ENCODE measurements around the gene CSRP3.

DNA sequence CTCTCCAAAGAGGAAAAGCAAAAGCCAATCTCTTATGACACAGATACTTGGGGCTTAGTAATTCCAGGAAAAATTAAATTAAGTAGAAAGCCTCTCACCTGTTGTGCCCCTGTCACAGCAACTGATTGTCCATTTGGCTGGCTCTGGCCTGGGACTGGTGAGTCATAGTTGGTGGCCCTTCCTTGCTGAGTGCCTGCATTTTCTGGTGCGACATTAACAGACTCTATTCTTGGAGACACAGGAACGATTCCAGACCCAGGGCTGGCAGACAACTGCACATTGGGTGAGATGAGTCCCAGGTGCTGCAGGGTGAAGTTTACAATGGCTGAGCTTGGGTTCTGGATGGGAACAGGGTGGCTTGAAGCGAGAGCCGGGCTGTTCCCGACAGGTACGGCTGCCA, 23.3 kb upstream of the CSRP3 start:
- TF ChIP-seq CTCF (IDR thresholded peaks at IDR 0.05 in 8 of 11, conservative IDR thresholded peaks at IDR 0.05 in 3 of 11) (no peak), POLR2AphosphoS5 (IDR thresholded peaks at IDR 0.05) (no peak), POLR2A (IDR thresholded peaks at IDR 0.05) (no peak)

Data from spleen (tissue), 7 donors.